ENCODE data around the gene DNAJC3.
"Not testable (repeated sequence)": the region's sequence is repeated elsewhere in the genome, so short reads cannot be mapped to it uniquely, and the experiment has no call there.

GRCh38 chr13:95781940-95782339 is 105.0 kb downstream of the DNAJC3 start:
- not testable (repeated sequence) for TF ChIP-seq POLR2AphosphoS5, CTCF, POLR2A, EP300 (IDR thresholded peaks at IDR 0.05)
